ENCODE data around the gene RPUSD3.
A peak's percentile ranks its signal among the peaks of the same experiment; 100 is the strongest.

Gene RPUSD3, protein sequence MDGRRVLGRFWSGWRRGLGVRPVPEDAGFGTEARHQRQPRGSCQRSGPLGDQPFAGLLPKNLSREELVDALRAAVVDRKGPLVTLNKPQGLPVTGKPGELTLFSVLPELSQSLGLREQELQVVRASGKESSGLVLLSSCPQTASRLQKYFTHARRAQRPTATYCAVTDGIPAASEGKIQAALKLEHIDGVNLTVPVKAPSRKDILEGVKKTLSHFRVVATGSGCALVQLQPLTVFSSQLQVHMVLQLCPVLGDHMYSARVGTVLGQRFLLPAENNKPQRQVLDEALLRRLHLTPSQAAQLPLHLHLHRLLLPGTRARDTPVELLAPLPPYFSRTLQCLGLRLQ

DNA sequence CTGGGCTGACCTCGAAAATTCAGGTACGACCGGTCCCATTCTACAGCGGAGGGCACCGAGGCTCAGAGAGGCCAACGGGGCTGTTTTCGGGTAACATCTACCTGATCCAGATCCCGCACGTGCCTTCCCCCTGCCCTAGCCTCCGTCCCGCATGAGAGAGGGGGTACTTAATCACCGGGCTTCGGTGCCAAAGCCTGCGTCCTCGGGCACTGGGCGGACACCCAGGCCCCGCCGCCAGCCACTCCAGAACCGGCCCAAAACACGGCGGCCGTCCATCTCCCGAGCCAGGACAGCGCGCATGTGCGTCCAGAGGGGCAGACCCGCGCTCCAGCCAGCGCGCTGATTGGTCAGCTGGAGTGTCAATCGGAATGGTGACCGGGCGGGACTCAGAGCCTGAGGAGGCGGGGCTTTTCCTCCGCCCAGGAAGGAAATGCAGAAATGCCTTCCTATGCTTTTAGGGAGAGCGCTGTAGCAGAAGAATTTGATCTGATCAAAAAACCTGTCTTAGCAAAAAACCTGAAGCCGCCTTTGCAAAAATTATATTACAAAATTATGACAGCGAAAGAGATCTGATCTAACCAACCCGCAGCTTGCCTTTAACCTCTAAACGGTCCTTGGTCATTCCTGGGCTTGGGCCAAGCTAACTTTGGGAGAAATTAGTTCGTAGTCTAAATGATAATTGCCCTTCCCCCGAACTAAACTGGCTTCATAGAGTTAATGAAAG, at the start of gene RPUSD3:
RPUSD3 (minus strand) TSS at position 294 of the 724 bp plus-strand sequence; CDS start at position 276, 18 bp downstream.
- Histone ChIP-seq H3K4me1 (ENCODE audit: insufficient read depth, insufficient read length) (peaks cover 4% of the 10 kb centered on the region), H3K9me3 (ENCODE audit: insufficient read depth, low read length) (peaks cover 7% of the 10 kb centered on the region; the same call in 1 of the 2 replicates), H3K4me3 (ENCODE audit: insufficient read length, low read depth) (peak within 1 kb of the TSS; percentile 98), H3K36me3 (ENCODE audit: insufficient read depth, insufficient read length, low read length) (peaks cover 33% of the 10 kb centered on the region), H3K9ac (ENCODE audit: insufficient read length, low read depth) (peak within 1 kb of the TSS; percentile 99), H3K27me3 (ENCODE audit: insufficient read depth, insufficient read length) (no peaks in the 10 kb centered on the region)
- TF ChIP-seq SUZ12 (IDR thresholded peaks at IDR 0.05; ENCODE audit: extremely low read depth, insufficient read depth, insufficient read length) = no peak
- TF ChIP-seq ZNF274 (IDR thresholded peaks at IDR 0.05; ENCODE audit: low read depth, low read length) = no peak
- no peak for TF ChIP-seq YY1 (IDR thresholded peaks at IDR 0.05; ENCODE audit: insufficient read depth, insufficient read length)
- peak; percentile 96 for DNase-seq (ENCODE audit: low read depth, low spot score)

DNA sequence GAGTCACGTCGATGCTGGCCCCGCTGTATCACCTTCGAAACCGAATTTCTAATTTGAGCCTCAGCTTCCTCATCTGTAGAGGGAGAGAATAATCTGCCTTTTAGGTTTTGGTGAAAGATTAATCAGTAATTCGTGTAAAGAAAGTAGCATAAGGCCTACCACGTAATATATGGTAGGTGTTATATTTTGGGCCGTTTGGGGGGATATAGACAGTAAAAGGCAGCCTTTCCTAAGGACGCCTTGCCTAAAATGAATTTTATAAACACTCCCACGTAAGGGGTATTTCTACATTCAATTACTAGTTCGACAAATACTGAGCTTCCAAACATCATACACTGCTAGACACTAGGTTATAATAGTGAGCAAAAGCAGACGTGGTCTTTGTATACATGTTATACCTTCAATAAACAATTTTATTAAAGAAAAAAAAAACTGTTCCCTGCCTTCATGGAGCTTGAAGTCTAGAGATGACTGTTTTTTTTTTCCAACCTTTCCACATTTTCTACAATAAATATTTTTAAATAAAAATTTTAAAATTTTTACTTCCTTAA, 47.3 kb upstream of the RPUSD3 start:
- peak overlapping the region; percentile 100 for H3K9ac ChIP-seq (ENCODE audit: insufficient read length, low read depth)

DNA sequence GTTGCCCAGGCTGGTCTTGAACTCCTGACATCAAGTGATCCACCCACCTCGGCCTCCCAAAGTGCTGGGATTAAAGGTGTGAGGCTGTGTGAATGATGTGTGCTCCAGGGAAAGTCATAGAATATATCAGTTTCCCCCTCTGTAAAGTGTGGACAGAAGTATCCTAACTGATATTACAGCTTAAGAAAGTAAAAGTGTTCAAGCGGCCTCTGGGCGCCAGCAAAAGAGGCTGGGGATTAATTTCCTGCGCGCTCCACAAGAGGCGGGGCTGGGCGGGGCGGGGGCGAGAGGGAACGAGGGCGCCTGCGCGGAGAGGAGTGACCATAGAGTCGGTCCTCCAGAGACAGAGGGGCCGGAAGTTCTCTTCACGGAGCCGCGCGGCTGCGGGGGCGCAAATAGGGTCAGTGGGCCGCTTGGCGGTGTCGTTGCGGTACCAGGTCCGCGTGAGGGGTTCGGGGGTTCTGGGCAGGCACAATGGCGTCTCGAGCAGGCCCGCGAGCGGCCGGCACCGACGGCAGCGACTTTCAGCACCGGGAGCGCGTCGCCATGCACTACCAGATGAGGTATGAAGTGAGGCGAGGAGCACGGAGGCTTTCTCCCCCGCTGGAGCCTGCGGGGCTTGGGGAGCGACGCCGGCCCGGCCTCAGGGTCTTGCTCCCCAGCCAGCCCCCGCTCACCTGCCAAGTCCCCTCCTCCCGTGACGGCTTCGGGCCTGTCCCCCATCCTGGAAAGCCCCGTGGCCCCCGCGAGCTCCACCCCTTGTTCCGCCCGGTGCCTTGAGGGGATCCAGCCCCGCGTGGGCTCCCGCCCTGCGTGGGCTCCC, 46.7 kb upstream of the RPUSD3 start, which contains the start of gene JAGN1:
JAGN1 (plus strand) TSS at position 362 of the 823 bp plus-strand sequence; CDS start at position 475, 113 bp downstream.
- no peaks in the 10 kb centered on the region for H3K27me3 ChIP-seq (ENCODE audit: insufficient read depth, insufficient read length)
- no peak for TF ChIP-seq ZNF274 (IDR thresholded peaks at IDR 0.05; ENCODE audit: low read depth, low read length)
- H3K9ac ChIP-seq (ENCODE audit: insufficient read length, low read depth) = peak within 1 kb of the TSS; percentile 100
- no peaks in the 10 kb centered on the region for H3K9me3 ChIP-seq (ENCODE audit: insufficient read depth, low read length)
- peaks cover 32% of the 10 kb centered on the region for H3K36me3 ChIP-seq (ENCODE audit: insufficient read depth, insufficient read length, low read length)
- H3K4me3 ChIP-seq (ENCODE audit: insufficient read length, low read depth) = peak within 1 kb of the TSS; percentile 95
- DNase-seq (ENCODE audit: low read depth, low spot score) = peak; percentile 83
- H3K4me1 ChIP-seq (ENCODE audit: insufficient read depth, insufficient read length) = peaks cover 2% of the 10 kb centered on the region

More for the DNA sequence above, 47.3 kb upstream of the RPUSD3 start:
- Histone ChIP-seq H3K27me3 (ENCODE audit: insufficient read depth, insufficient read length) (no peaks in the 10 kb centered on the region), H3K9me3 (ENCODE audit: insufficient read depth, low read length) (no peaks in the 10 kb centered on the region), H3K4me3 (ENCODE audit: insufficient read length, low read depth) (peak overlapping the region; percentile 95), H3K36me3 (ENCODE audit: insufficient read depth, insufficient read length, low read length) (peaks cover 35% of the 10 kb centered on the region), H3K4me1 (ENCODE audit: insufficient read depth, insufficient read length) (peaks cover 2% of the 10 kb centered on the region)
- TF ChIP-seq ZNF274 (IDR thresholded peaks at IDR 0.05; ENCODE audit: low read depth, low read length) (no peak), YY1 (IDR thresholded peaks at IDR 0.05; ENCODE audit: insufficient read depth, insufficient read length) (no peak), SUZ12 (IDR thresholded peaks at IDR 0.05; ENCODE audit: extremely low read depth, insufficient read depth, insufficient read length) (no peak)
- DNase-seq (ENCODE audit: low read depth, low spot score) = no peak

DNA sequence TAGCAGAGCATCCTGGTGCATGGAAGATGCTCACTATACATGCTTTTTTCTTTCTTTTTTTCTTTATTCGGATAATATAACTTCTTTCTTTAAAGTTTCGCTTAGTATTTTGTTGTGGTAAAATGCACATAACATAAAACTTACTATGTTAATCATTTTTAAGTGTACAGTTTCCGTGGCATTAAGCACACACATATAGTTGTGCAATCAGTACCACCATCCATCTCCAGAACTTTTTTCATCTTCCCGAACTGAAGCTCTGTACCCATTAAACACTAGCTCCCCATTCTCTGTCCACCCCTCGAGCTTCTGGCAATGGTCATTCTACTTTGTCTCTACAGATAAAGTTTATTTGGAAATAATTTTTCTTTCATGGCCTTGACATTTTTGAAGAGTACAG, 45.6 kb upstream of the RPUSD3 start:
- Histone ChIP-seq H3K4me3 (ENCODE audit: insufficient read length, low read depth) (no peak overlapping the region), H3K9me3 (ENCODE audit: insufficient read depth, low read length) (no peaks in the 10 kb centered on the region), H3K27me3 (ENCODE audit: insufficient read depth, insufficient read length) (no peaks in the 10 kb centered on the region), H3K4me1 (ENCODE audit: insufficient read depth, insufficient read length) (peaks cover 3% of the 10 kb centered on the region), H3K36me3 (ENCODE audit: insufficient read depth, insufficient read length, low read length) (peaks cover 27% of the 10 kb centered on the region), H3K9ac (ENCODE audit: insufficient read length, low read depth) (no peak overlapping the region)
- TF ChIP-seq ZNF274 (IDR thresholded peaks at IDR 0.05; ENCODE audit: low read depth, low read length) (no peak), YY1 (IDR thresholded peaks at IDR 0.05; ENCODE audit: insufficient read depth, insufficient read length) (no peak), SUZ12 (IDR thresholded peaks at IDR 0.05; ENCODE audit: extremely low read depth, insufficient read depth, insufficient read length) (no peak)
- DNase-seq (ENCODE audit: low read depth, low spot score) = no peak

DNA sequence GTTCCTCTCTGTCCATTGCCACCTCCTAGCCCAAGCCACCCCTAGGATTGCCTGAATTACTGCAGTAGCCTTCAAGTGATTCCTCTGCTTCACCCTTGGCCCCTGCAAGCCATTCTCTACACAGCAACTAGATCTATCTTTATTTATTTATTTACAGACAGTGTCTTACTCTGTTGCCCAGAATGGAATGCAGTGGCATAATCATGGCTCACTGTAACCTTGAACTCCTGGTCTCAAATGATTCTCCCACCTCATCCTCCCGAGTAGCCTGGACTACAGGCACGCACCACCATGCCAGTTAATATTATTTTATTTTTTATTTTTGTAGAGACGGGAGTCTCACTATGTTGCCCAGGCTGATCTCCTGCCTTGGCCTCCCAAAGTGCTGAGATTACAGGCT, 44.7 kb upstream of the RPUSD3 start:
- Histone ChIP-seq H3K27me3 (ENCODE audit: insufficient read depth, insufficient read length) (no peaks in the 10 kb centered on the region), H3K4me3 (ENCODE audit: insufficient read length, low read depth) (no peak overlapping the region), H3K9me3 (ENCODE audit: insufficient read depth, low read length) (no peaks in the 10 kb centered on the region), H3K4me1 (ENCODE audit: insufficient read depth, insufficient read length) (peaks cover 8% of the 10 kb centered on the region), H3K36me3 (ENCODE audit: insufficient read depth, insufficient read length, low read length) (peaks cover 21% of the 10 kb centered on the region), H3K9ac (ENCODE audit: insufficient read length, low read depth) (no peak overlapping the region)
- TF ChIP-seq SUZ12 (IDR thresholded peaks at IDR 0.05; ENCODE audit: extremely low read depth, insufficient read depth, insufficient read length) (no peak), YY1 (IDR thresholded peaks at IDR 0.05; ENCODE audit: insufficient read depth, insufficient read length) (no peak), ZNF274 (IDR thresholded peaks at IDR 0.05; ENCODE audit: low read depth, low read length) (no peak)
- DNase-seq (ENCODE audit: low read depth, low spot score) = no peak

DNA sequence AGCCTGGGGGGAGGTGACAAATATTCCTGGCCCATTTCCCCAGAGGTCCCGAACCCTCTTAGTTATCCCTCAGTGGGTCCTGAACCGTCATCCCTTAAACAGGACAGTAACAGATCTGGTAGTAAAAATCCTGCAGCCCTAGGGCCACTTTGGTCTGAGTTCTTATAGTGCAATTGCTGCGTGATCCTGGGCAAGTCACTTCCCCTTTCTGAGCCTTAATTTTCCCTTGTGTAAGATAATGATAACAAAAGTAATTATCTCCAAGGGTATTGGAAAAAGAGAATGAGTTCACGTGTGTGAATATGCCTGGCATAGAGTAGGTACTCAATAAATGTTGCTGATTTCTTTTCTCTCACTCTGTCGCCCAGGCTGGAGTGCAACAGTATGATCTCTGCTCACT, 43.7 kb upstream of the RPUSD3 start:
- Histone ChIP-seq H3K4me3 (ENCODE audit: insufficient read length, low read depth) (no peak overlapping the region), H3K4me1 (ENCODE audit: insufficient read depth, insufficient read length) (peaks cover 7% of the 10 kb centered on the region), H3K36me3 (ENCODE audit: insufficient read depth, insufficient read length, low read length) (peaks cover 10% of the 10 kb centered on the region), H3K9ac (ENCODE audit: insufficient read length, low read depth) (no peak overlapping the region), H3K9me3 (ENCODE audit: insufficient read depth, low read length) (no peaks in the 10 kb centered on the region), H3K27me3 (ENCODE audit: insufficient read depth, insufficient read length) (no peaks in the 10 kb centered on the region)
- no peak for DNase-seq (ENCODE audit: low read depth, low spot score)
- TF ChIP-seq YY1 (IDR thresholded peaks at IDR 0.05; ENCODE audit: insufficient read depth, insufficient read length) (no peak), SUZ12 (IDR thresholded peaks at IDR 0.05; ENCODE audit: extremely low read depth, insufficient read depth, insufficient read length) (no peak), ZNF274 (IDR thresholded peaks at IDR 0.05; ENCODE audit: low read depth, low read length) (no peak)
